Daoy (cell line): Measurements from ENCODE around the gene S100A16. TPM values are rescaled to one million over a fixed set of nuclear protein-coding genes. Genes with fewer than 3 reads are reported as not detected.
"Not testable (repeated sequence)": the region's sequence is repeated elsewhere in the genome, so short reads cannot be mapped to it uniquely, and the experiment has no call there.

Experiments used
- DNase-seq: peaks from one replicate; pipeline ENCODE4 v3.0.0-alpha.2; 2015; ENCODE audit warnings: low read depth
- total RNA-seq: library from RNA; depleted of rRNA; stranded (reverse); fragments of >200 nt; shearing (Covaris generic); gene quantifications from 2 replicates; pipeline ENCODE4 v1.2.3, GENCODE V29; 2014; rRNA removed

Gene S100A16, protein sequence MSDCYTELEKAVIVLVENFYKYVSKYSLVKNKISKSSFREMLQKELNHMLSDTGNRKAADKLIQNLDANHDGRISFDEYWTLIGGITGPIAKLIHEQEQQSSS
- total RNA-seq = 131 and 135 TPM in 2 replicates

DNA sequence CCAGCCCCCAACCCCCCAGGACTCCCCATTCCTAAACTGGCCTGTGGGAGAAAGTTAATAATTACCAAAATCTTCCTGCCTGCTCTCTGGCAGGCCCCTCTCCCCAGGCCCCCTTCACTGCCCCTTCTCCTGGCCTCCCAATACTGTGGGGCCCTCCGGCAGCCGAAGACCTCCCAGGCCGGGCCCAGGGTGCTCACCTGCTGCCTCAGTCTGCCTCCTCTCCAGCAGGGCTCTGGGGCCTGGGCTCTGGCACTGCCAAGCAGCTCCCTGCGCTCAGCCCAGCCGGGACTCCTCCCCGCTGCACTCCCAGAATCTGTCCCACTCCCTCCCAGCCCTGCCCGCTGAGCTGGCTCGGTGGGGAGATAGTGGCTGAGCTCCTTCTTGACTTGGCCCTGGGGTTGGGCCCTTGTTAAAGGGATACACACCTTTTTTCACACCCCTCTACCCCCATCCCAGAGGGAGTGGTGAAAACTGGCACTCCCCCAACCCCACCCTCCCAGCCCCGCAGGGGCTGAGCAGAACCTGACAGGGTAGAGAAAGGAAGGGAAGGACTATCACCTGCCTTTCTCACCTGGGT lies at the start of gene S100A16:
Gene S100A16 (minus strand): TSS at position 383 of the 577 bp plus-strand sequence. CDS start 4,986 bp downstream, outside the sequence.
- peak; percentile 60 for DNase-seq

DNA sequence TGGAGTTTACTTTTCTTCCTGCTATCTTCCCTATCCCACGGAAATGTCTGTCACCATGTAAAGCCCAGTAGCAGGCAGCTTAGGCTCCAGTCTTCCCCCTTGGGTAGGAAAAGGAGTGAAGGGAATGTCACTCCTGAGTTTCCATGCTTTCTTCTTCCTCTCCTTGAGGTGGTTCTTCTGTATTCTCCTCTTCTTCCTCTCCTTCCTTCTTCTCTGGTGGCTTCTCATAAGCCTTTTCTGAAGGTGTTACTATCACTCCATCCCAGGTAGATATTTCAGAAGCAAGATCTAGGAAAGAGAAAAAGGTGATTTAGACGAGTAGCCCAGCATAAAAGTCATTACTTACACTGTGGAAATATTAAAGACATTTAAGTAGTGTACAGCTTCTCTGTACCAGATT lies 49.3 kb upstream of the S100A16 start:
- DNase-seq = no peak

DNA sequence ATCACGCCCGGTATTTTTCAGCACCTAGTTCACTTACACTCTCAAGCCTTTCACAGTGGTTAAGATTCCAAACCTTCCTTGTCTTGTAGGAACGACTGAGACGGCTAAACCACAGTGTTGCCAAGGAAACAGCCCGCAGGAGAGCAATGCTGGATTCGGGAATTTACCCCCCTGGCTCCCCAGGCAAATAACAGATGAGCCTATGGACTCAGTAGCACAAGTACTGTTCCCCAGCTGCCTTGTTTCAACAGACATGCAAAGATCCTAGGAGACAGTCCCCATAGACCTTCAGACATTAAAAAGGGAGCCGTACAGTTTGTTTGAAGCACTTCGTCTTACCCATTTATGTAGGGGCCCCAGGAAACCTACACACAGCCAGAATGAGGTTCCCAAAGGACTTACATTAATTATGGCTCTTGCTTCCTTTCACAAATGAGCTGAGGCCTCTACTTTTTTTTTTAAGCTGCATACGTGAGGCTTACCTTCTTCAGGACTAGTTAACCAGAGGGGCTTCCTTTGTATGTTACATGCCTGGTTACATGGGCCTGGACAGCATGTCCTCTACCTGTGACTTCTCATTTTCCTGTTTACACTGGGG lies 48.3 kb upstream of the S100A16 start:
- peak; percentile 36 for DNase-seq

DNA sequence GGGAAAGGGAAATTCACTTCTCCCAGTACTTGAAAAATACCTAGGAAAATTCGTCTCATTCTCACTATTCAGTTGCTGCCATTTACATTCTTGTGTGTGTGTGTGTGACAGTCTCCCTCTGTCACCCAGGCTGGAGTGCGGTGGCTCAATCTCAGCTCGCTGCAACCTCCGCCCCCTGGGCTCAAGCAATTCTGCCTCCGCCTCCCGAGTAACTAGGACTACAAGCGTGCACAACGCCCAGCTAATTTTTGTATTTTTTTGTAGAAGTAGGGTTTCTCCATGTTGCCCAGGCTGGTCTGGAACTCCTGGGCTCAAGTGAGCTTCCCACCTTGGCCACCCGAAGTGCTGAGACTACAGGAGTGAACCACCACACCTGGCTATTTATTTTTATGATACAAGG lies 46.7 kb upstream of the S100A16 start:
- DNase-seq = no peak

DNA sequence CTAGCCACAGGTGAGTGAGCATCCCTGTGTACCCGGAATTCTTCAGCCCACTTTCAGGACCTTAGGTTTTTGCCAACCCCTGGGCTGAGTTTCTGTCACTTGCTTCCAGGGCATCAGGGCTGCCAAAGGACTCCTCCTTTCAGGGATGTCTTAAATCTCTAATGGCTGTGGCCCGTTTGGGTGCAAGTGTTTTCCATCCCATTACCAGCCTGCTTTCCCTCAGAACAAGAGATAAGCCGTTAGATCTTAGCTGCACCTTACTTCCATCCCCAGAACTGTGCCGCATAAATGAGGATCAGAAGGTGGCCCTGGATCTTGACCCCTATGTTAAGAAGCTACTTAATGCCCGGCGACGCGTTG lies 46.2 kb upstream of the S100A16 start:
- DNase-seq = no peak

DNA sequence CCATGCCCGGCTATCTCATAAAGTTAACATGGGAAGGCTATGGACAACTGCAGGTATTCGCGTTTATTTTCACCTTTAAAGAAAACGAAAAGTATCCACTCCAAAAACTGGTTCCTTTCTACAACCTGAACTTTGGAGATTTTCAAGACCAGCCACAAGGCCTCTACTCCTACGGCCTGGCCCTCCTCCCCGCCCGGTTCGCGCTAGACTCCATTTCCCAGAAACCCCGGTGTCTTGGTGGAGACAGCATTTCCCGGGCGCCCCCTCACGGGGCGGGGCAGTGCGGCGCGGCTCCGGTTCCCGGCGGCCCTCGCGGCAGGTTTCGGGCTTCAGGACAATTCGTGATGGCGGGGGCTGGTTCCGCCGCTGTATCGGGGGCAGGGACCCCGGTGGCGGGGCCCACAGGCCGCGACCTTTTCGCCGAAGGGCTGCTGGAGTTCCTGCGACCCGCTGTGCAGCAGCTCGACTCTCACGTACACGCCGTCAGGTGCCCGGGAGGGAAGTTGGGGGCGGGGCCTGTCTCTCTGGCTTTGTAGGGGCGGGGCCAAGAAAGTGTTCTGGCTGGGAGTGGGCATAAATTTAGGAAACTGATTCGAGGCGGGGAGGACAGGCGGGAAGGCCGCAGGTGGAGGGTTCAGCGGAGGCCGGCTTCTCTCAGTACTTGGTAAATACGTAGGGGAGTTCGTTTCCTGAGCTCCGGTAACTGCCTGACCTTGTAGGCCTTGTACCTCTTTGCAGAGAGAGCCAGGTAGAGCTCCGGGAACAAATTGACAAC lies 45.6 kb upstream of the S100A16 start, which contains the start of gene SNAPIN:
Gene SNAPIN (plus strand): TSS at position 304 of the 775 bp plus-strand sequence. CDS start 41 bp downstream, at position 345.
- peak; percentile 91 for DNase-seq

DNA sequence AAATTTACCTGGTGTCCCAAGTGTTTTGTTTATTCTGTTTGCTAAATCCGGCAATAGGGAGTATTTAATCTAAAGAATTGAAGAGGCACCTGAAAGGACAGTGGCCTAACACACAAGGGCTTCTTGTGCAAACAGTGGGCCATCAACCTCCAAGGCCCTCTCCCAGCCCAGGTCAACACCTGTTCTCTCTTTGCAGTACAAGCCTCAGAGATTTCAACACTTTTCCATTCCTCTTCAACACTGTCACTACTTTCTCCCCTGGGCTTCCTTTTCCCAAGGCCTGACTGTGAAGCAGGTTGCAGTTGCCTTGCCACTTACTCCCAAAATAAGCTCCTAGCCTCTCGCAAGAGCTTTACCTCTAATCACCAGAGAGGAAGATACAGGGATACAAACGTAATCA lies 42.4 kb upstream of the S100A16 start:
- no peak for DNase-seq

DNA sequence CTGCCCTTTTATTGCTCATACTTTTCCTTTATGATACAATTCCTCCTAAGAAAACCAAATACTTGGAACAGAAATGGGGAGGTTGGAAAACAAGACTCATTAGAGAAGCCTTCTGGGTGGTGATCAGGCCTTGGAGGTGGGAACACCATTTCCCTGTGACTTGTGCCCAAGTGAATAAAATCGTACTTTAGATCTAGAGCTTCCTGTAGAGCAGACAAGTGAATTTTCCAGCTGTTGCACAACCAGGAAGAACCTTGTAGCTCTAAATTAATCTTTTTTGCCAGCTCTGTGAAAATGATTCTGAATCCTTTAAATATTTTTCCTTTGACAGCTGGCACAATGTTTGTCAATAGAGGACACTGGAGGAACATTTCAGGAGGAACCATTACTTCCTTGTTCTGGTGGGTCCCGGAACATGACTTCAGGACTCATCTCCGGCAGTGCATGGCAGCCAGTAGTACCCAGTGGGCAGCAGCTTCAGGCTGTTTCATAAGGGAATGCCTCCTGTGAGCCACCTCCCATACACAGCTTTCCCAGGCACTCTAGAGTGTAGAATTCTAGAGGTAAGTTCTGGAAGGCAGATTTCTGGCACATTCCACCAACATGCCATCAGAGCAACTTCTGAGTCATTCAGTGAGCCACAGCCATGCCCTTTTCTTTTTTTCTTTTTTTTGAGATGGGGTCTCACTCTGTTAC lies 40.0 kb upstream of the S100A16 start:
- DNase-seq = peak; percentile 46

DNA sequence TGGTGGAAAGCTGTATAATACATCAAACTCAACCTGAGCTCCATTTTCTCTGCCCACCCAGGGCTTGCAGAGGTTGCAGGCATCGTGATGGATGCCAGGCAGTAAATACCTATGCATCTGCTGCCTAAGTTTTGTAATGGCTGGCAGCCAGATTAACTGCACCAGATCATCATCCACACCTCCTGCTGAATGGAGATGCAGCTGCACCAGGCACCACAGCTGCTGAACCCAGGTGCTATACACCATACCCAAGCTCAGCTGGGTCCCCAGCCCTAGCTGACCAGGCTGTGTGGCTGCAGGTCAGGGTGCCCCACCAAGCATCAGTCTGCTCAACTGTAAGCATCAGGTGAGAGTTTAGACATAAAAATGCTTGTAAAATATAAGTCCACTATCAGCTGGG lies 38.8 kb upstream of the S100A16 start:
- no peak for DNase-seq

DNA sequence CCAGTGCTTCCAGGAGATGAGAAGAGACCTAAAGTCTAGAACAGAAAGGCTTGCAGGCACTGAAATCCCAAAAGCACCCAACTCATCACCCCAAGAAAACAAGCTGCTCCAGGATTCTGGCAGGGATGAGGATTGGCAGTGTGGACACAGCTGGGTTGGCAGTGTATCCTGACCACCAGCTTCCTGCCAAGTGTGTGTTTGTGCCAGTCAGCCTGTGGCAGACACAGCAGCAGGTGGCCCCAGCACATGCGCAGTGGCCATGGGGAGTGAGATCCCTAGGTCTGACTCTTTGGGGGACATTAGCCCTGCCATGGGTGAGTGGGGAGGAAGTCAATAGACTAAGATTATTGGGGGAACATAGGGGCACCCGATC lies 36.9 kb upstream of the S100A16 start:
- peak; percentile 44 for DNase-seq

DNA sequence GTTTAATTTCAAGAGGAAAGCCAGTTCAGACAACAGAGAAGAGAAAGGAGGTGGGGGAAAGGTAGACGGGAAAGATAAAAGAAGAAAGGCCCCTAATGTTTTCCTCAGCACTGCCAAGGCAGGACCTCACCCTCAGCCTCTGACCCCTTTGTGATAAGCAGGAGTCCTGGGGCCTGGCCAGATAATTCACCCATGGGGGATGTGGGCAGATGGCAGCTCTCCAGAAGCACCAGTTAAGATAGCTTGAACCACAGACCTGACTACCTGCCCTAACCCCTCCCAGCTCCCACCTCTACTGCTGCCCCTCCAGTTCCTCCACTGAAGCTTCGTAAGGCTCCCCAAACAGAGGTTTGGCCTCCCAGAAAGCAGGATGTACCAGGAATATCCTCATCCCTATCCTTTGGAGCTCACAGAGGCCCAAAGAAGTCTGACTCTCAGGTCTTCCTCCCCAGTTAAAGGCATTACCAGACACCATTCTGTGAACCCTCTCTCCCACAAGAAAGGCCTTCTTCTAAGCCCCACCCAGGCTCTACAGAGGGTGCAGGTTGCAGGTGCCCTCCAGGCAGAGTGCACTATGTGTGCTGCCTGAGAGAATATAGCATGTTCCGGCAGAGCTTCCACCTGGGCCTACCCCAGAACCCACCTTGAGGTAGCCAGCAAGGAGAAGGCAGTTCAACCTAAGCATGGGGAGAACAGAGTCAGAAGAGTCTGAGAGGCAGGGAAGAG lies 36.4 kb upstream of the S100A16 start:
- DNase-seq = no peak

DNA sequence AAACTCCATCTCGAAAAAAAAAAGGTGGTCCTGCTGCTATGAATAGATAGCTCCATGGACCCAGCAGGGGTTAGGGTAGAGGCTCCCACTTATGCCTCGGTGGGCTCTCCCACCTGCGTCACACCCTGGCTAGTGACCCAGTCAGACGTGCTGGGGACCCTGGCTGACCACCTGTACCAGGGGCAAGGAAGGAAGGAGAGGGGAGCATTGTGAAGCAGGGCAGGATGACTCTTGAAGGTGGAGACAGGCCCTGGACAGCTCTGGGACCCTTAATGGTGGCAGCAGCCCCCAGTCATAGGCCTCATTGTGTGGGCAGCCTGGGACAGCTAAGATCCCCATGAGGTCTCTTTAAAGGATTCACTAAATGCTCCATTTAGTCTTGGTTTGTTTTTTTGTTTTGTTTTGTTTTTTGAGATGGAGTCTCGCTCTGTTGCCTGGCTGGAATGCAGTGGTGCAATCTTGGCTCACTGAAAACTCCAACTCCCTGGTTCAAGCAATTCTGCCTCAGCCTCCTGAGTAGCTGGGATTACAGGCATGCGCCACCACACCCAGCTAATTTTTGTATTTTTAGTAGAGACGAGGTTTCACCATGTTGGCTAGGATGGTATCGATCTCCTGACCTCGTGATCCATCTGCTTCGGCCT lies 35.2 kb upstream of the S100A16 start:
- no peak for DNase-seq

DNA sequence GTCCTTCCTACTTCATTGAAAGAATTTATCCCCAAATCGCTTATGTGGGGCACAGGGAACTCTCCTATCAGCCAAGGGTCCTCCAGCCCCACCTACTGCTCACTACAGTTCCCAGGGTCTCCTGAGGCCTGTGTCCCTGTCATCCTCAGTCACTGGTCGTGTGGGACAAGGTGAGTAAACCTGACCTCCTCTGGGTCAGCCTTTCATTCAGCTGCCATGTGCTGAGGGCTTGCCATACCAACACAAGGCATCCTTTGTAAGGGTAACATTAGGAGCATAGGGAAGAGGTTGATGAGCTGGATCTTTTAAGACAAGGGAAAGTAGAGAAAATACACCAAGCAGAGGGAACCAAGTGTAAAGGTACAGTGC lies 34.4 kb upstream of the S100A16 start:
- no peak for DNase-seq

DNA sequence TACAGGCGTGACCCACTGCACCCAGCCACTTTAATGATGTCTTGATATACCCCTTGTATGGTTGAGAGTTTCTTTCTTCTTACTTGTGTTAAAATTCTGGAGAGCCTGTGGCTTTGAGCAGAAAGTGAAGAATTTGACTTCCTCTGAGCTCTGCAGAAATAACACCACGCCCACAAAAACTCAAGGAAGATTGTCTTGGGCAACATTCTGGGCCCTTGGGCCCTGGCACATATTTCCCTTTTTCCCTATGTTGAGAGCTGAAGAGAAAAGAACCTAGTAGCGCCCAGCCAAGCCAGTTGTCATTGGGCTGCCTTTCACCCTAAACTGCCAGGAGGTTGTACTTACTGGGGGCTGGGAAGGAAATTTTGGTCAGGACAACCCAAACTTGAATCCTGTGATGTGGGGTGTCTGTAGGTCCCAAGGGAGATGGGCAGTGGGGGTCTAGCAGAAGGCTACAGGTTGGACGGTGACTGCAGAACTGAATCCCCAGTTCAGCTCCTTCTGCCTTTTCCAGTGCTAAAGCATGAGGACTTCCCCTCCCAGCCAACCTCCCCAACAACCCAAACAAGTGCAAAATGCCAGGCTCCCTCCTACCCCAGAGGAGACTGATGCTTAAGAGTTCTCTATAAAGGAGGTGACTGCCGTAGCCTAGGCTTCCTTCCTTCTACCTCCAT lies 33.9 kb upstream of the S100A16 start:
- no peak for DNase-seq

DNA sequence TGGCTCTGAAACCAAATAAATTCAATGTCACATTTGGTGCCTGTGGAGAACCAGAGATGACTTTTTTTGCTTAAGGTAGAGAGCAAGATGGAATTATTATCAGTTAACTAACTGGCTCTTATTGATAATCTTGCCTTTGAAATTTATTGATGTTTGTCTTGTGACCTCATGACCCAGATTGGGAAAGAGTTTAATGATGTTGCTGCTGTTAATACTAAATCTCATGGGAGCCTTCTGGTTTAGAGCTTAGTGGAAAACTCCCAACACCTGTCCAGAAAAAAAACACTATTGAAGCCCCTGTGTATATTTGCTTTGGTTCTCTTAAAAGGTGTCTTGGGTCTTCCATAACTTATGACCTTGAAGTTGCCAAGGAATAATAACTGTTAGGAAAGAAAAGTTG lies 30.9 kb upstream of the S100A16 start:
- no peak for DNase-seq

DNA sequence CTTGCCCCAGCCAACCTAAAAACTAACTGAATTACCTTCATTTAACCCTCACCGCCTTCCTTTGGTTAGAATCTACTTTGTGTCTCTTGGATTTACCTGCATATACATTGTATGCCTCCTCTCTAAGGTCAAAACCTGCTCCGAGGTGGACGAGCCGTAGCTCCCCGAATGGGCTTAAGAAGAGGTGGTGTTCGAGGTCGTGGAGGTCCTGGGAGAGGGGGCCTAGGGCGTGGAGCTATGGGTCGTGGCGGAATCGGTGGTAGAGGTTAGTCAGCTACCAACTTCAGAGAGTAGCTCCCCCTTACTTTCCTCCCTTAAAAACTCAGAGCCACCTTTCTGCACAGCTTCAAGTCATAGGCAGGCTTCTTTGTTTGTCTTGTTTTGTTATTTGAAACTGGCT lies 30.2 kb upstream of the S100A16 start:
- no peak for DNase-seq

DNA sequence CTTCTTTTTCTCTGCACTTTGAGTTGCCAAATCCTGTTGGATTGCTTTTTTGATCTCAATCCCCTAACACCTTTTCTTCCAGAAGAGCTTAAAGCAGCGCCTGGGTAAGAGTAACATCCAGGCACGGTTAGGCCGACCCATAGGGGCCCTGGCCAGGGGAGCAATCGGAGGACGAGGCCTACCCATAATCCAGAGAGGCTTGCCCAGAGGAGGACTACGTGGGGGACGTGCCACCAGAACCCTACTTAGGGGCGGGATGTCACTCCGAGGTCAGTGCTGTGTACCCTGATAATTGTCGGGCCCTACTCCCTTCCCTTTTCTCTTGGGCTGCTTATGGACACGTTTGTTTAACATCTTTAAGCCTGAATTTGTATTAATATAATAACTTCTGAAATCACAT lies 29.2 kb upstream of the S100A16 start:
- DNase-seq = no peak

DNA sequence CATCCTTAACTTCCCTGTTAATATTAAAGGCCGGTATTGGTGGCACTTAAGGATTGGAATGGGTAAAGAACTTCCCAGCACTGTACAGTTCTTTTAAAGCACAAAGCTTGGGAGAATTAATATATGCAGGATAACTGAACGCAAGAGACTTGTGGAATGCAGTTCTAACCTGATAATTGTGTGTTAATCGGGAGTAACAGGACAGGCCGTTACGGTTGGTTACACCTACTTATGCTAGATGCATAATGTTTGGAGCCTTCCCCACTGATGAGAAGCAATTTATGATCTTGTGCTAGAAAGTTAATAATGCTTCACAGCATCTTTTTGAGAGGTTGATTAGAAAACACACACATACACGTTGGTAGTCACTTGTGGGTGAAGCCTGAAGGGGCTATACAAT lies 27.9 kb upstream of the S100A16 start:
- no peak for DNase-seq

DNA sequence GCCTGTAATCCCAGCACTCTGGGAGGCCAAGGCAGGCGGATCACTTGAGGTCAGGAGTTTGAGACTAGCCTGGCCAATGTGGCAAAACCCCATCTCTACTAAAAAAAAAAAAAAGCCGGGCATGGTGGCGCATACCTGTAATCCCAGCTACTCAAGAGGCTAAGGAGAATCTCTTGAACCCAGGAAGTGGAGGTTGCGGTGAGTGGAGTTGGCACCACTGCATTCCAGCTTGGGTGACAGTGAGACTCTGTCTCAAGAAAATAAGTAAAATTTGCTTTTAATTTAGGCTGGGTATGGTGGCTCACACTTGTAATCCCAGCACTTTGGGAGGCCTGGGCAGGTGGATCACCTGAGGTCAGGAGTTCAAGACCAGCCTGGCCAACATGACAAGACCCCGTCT lies 27.3 kb upstream of the S100A16 start:
- not testable (repeated sequence) for DNase-seq

DNA sequence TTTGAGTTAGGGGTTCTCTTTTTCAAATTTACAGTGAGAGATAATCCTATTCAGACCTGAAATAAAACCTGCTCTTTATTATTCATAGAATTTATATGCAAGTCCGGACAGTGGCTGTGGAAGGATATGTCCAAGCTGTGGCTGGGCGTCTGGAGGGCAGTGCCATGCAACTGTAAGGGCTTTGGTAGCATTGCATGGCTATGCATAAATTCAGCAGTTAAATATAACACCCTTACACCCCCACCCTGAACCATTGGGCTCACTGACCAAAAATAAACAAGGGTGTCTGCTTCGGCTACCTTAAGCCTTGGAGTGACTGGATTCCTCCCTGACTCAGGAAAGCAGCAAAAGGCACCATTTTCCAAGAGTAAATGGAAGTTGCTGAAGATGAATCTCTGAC lies 26.3 kb upstream of the S100A16 start:
- DNase-seq = no peak

DNA sequence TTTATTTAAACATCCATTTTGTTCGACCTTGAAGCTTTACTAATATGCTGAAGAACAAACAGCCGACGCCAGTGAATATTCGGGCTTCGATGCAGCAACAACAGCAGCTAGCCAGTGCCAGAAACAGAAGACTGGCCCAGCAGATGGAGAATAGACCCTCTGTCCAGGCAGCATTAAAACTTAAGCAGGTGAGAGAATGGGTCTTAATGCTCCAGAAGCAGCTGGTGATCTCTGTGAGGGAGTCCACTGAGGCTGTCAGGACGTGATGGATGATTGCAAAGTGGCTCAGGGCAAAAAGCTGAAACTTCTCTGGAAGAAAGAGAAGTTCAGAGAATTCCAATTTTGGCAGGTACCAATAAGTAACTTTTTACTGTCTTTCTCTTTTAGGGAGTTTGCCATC lies 25.3 kb upstream of the S100A16 start:
- DNase-seq = no peak
